Measurements from ENCODE around the gene CFH.

GRCh38 chr1:196659471-196659870 lies 7.6 kb downstream of the CFH start:
- TF ChIP-seq CTCF (IDR thresholded peaks at IDR 0.05) (no peak), POLR2A (IDR thresholded peaks at IDR 0.05) (no peak), EP300 (IDR thresholded peaks at IDR 0.05) (no peak)
